ENCODE measurements around the gene COQ8A.

The COQ8A gene

DNA sequence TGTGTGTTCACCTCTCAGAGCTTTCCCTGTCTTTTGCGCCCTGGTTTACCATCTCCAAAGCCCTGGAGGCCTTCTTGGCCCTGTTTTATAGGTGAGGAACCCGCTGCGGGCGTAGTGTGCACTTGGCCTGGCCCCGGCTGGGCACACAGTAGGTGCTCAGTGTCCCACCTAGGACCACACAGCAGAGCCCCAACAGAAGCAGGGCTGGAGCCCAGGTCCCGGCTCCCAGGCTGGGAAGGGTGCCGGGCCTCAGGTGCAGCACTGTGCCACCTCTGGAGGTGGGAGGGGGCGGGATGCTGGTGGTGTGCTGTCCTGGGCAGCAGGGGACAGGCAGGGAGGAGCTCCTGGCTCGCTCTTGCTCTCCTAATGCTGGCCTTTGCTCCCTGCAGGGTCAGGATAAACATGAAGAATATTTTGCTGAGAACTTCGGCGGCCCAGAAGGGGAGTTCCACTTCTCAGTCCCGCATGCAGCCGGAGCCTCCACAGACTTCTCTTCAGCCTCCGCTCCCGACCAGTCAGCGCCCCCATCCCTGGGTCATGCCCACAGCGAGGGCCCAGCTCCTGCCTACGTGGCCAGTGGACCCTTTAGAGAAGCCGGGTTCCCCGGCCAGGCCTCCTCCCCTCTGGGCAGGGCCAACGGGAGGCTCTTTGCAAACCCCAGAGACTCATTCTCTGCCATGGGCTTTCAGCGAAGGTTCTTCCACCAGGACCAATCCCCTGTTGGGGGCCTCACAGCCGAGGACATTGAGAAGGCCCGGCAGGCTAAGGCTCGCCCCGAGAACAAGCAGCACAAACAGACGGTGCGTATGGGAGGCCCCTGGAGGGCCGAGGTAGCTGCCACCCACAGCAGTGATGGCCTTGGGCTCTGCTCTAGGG, 24.8 kb downstream of the COQ8A start:
- DNase-seq = no peak
- in situ Hi-C loops (cut with HindIII; ENCODE audit: low pct_ligation_motif_present, low pct_unique_long_range_greater_than_20kb, low sequenced_read_pairs) = no loop called here

DNA sequence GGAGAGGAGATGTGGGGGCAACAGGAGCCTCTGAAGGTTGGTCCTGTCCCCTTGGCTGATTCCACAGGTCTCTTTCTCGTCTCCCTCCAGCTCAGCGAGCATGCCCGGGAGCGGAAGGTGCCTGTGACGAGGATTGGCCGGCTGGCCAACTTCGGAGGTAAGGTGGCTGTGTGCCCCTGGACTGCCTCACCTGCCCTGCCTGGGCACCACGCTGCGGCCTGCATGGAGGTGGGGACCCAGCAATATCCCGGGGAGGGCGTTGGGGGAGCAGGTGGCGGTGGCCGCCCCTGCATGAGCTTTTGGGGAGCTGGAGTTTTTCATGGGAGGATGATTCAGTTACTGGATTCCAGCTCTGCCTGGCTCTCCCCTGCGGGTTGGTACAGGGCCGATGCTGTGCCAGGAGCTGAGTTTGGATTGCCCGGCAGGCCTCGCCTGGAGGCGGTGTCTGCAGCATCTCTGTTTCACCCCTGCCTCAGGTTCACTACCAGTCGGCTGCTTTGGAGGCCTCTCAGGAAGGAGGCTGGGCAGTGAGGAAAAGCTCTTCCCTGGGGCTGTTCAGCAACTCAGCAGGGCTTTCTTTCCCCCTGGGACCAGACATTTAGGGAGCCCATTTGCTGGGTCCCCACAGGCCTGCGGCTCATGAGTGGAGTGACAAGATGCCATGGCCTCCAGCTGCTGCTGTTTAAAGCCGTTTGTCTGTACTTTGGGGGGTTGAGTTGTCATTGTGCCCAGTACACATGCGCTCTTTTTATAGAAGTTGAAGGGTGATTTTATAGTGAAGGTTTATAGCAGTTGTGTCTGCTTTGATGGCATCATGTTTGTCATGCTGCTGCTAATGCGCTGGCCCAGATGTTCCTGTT, 25.7 kb downstream of the COQ8A start:
- no peak for DNase-seq
- in situ Hi-C loops (cut with HindIII; ENCODE audit: low pct_ligation_motif_present, low pct_unique_long_range_greater_than_20kb, low sequenced_read_pairs) = no loop called here

DNA sequence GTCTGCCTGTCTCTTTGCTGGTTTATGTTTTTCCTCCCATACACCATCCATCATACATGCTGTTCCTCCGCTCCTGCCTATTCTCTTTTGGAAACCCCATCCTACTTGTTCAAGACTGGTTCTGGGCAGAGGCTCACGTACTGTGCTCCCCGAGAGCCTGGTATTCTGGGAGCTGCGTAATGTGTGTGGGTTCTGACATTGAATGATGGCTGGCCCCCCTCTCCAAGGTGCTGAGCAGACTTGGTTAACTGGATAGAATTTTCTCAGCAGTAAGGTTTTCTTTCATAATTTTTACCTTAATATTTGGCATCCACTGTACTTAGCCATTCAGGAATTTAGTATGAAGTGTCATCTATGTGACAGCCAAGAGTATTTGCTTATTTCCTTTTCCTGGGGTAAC, 26.6 kb downstream of the COQ8A start:
- in situ Hi-C loops (cut with HindIII; ENCODE audit: low pct_ligation_motif_present, low pct_unique_long_range_greater_than_20kb, low sequenced_read_pairs) = no loop called here
- no peak for DNase-seq

DNA sequence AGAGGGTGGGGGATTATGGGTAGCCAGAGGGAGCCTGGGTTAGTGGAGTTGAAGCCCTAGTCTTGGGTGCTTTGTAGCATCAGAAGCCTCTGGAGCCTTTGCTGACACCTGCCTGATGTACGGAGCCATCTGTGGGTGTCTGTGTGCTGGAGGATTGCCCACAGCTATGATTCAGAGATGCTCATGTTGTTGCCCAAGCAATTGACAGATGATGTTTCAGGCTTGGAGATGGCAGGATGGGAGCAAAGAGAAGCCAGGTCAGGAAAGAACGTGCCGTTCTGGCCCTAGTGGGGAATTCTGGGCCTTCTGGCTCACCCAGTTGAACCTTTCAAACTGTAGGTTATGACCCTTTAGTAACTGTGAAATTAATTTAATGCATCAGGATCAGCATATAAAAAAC, 27.6 kb downstream of the COQ8A start:
- in situ Hi-C loops (cut with HindIII; ENCODE audit: low pct_ligation_motif_present, low pct_unique_long_range_greater_than_20kb, low sequenced_read_pairs) = no loop called here
- DNase-seq = no peak

DNA sequence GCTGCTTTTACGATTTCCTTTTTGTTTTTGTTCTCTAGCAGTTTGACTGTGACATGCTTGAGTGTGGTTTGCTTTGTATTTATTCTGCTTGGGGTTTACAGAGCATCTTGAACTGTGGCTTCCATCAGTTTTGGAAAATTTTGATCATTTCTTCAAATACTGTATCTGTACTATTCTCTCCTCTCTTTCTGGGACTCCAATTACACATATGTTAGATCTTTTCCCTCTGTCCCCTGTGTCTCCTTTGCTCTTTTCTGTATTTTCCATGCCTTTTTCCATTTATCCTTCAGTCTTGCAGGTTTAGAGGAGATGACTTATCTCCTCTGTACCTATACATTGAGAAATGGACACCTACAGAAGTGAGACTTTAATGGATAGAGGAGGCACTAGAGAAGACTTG, 31.7 kb downstream of the COQ8A start:
- no peak for DNase-seq
- in situ Hi-C loops (cut with HindIII; ENCODE audit: low pct_ligation_motif_present, low pct_unique_long_range_greater_than_20kb, low sequenced_read_pairs) = no loop called here

DNA sequence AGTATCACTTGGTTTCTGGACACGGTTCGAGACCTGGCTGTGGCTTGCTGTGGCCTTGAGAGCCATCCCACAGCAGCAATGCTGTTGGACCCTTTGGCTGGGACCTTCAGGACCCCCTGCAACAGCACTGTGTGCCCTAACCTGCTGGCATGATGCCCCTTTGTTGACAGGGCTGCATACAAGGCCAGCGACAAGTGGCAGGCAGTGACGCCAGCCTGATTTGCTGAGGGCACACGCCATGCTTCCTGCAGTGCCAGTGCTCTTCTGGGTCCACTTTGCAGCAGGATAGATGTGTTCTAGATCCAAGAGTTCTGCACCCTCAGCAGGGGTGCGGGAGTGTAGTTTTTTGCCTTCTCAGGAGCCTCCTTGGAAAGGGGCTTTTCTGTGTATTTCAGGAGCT, 32.8 kb downstream of the COQ8A start:
- in situ Hi-C loops (cut with HindIII; ENCODE audit: low pct_ligation_motif_present, low pct_unique_long_range_greater_than_20kb, low sequenced_read_pairs) = no loop called here

DNA sequence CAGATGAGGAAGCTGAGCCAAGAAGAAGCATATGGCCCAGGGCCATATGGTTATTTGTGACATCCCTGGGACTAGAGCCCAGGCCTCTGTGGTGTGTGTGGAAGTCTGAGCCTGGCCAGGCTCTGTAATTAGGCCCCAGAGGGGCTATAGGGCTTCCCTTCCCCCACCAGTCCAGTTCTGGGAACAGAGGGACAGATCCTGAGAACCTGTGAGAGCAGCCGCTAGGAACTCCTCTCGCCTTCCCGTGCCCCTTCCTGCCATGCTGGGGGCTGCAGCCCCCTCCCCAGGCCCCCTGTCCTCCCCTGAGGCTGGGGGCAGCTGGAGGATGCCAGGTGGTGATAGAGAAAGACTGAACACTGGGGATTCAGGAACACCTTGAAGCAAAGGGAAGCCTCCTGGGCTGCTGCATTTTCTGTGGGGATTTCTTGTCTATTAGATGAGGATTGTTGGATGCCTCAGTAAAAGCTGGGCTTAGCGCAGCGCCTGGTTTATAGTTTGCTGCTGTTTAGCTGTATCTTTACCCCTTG, 33.3 kb downstream of the COQ8A start:
- in situ Hi-C loops (cut with HindIII; ENCODE audit: low pct_ligation_motif_present, low pct_unique_long_range_greater_than_20kb, low sequenced_read_pairs) = no loop called here
- no peak for DNase-seq

More for the DNA sequence above, 32.8 kb downstream of the COQ8A start:
- DNase-seq = no peak

DNA sequence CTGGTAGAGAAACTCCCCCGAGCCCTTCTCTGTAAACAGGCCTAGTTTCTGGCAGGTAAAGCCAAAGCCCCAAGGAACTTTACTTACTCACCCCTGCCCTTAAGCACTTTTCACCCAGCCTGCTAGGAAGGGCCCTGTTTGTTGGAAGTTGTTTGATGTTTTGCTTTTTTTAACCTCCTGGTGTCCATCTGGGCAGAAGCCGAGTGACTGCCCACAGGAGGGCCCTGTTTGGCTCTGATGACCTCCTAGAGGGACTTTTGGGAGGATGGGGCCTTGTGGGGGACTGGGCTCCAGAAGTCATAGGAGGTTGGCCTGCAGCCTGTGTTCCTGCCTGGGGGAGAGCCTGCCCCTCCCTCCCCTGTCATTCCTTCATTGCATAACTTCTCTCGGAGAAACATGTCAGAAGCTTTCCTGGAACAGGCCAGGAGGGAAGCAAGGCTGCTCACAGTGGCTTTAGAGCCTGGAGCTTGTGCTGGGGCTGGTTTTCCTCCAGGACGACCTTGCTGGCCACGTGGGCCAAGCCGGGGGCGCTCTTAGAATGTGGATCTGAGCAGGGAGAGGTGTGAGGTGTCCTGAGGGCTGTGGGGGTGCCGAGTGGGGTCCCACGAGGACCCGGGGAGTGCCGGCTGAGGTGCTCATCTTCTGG, 33.9 kb downstream of the COQ8A start:
- in situ Hi-C loops (cut with HindIII; ENCODE audit: low pct_ligation_motif_present, low pct_unique_long_range_greater_than_20kb, low sequenced_read_pairs) = no loop called here
- DNase-seq = no peak

DNA sequence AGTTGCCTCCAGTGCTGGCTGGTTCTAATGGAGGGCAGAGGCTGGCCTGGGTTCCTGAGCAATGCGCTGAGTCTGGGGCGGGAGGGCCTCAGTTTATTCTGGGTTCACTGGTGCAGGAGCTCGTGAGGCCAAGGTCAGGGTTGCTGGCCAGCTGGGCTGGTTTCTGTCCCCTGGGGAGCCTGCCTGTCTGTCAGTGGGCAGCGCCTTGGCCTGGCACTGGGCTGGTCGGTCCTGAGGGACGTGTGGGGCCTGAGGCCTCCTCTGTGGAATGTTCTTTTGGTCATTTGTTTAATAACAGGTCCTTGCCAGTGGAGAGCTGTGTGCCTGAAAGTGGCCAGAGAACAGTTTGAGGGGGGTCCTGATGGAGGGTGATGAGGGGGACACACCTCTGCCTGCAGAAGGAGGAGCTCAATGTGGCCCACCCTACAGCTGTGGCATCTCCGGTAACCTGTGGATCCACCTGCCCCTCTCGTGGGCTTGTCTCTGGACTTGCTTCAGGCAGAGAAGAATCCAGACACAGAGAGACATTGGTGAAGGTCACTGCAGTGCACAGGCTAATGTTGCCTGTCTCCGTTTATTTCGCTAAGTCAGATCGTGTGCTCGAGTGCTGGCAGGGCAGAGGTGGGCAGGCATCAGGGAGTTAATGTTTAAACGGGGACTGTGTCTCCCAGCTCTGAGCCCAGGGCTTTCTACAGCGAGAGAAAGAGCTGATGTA, 34.6 kb downstream of the COQ8A start:
- DNase-seq = peak; percentile 22
- in situ Hi-C loops (cut with HindIII; ENCODE audit: low pct_ligation_motif_present, low pct_unique_long_range_greater_than_20kb, low sequenced_read_pairs) = no loop called here

DNA sequence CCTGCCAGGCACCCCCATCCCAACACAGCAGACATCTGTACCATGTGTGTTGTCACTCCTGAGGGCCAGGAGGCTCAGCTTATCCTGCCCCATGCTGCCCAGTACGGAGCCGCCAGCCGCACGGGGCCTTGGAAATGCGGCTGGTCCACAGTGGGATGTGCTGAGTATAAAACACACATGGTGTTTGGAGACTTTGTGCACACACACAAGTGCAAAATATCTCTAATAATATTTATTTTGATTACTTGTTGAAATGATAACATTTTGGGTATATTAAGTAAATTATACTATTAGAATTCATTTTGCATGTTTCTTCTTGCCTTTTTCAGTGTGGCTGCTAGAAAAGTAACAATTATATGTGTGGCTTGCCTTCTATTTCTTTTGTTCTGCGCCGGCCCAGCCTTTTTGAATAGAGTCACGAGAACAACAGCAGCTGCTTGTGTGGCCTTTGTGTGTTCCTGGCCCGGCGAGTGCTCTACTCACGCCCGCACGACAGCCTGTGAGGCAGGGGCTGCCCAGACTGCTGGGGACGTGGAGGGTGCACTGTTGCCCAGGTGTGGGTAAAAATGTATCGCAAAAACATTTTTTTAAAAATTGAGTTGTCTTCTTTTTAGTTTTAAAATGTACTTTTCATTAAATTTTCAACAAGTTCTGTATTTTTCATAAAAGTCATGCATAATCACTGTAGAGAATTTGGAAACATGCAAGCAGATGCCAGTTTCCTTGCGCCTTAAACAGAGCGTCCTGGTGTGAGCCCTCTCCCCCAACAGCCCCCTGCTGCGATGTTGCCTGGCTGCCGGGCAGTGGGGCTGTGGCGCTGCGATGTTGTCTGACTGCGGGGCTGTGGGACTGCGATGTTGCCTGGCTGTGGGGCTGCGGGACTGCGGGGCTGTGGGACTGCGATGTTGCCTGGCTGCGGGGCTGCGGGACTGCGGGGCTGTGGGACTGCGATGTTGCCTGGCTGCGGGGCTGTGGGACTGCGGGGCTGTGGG, 35.5 kb downstream of the COQ8A start:
- in situ Hi-C loops (cut with HindIII; ENCODE audit: low pct_ligation_motif_present, low pct_unique_long_range_greater_than_20kb, low sequenced_read_pairs) = no loop called here
- no peak for DNase-seq

DNA sequence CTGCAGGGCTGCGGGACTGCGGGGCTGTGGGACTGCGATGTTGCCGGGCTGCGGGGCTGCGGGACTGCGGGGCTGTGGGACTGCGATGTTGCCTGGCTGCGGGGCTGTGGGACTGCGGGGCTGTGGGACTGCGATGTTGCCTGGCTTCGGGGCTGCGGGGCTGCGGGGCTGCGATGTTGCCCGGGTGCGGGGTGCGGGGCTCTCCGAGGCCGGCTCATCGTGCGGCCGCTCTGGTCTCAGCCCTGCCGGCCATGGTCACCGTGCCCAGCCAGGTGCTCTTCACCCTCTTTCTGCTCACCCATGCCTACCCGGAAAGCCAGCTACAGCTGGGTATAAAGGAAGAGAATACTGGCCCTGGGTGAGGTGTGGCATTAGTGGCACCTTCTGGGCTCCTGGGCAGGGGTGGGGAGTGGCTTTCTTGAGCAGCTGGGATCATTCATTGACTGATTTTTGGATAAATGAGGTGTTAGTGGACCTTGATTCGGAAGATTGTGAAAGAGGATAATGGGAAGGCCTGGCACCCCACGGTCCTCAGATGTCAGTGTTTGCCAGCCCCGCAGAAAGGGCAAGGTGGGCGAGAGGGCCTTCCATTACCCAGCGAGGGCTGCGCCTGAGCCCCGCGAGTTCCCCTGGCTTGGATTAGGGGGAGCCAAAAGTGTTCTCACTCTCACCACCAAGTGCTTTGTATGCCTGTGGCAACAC, 36.3 kb downstream of the COQ8A start:
- in situ Hi-C loops (cut with HindIII; ENCODE audit: low pct_ligation_motif_present, low pct_unique_long_range_greater_than_20kb, low sequenced_read_pairs) = no loop called here
- DNase-seq = no peak

DNA sequence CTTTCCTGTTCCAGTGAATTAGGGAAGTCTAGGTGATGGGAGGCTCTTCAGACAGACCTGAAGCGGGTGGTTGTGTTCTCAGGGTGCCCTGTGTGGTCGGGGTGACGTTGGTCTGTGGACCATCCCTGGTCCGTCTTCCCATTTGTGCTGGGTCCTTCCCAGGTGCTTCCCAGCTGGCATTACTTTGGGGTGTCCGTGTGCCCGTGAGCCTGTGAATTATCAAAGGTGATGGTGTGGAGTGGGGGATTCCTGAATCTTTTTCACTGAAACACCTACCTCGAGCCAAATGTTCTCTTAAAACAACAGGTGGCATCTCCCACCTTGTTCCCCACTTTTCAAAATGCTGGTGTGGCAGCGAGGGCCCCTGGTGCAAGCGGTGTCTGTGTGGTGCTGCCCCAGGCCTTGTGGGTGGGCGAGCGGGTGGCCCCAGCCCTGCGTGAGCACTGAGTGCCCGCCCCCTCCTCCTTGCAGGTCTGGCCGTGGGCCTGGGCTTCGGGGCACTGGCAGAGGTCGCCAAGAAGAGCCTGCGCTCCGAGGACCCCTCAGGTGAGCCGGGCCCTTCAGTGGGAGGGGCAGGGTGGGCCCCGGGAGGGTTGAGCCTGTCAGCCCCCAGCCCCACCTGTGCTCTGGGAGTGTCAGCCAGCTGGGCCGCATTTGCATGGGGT, 37.0 kb downstream of the COQ8A start:
- DNase-seq = no peak
- in situ Hi-C loops (cut with HindIII; ENCODE audit: low pct_ligation_motif_present, low pct_unique_long_range_greater_than_20kb, low sequenced_read_pairs) = no loop called here

DNA sequence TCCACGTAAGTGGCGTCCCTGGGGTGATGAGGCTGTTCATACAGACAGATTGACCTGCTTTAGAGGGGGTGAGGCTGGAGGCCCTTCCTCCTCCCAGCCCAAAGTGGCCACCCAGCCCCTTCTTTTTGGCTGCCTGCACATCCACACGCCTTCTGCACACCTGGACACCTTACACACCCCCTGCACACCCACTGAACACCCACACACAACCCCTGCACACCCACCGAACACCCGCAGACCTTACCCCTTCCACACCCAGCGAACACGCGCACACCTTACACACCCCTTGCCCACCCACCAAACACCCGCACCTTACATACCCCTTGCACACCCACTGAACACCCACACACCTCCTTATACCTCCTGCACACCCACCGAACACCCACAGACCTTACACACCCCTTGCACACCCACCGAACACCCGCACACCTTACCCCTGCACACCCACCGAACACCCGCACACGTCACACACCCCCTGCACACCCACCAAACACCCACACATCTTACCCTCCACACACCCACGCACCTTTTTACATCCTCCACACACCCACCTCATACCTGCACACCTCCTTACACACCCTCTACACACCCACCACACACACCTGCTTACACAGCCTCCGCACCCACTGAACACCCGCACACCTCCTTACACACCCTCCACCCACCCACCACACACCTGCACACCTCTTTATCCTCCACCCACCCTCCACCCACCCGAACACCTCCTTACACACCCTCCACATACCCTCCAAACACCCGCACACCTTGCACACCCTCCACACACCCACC, 37.7 kb downstream of the COQ8A start:
- in situ Hi-C loops (cut with HindIII; ENCODE audit: low pct_ligation_motif_present, low pct_unique_long_range_greater_than_20kb, low sequenced_read_pairs) = no loop called here
- DNase-seq = no peak

DNA sequence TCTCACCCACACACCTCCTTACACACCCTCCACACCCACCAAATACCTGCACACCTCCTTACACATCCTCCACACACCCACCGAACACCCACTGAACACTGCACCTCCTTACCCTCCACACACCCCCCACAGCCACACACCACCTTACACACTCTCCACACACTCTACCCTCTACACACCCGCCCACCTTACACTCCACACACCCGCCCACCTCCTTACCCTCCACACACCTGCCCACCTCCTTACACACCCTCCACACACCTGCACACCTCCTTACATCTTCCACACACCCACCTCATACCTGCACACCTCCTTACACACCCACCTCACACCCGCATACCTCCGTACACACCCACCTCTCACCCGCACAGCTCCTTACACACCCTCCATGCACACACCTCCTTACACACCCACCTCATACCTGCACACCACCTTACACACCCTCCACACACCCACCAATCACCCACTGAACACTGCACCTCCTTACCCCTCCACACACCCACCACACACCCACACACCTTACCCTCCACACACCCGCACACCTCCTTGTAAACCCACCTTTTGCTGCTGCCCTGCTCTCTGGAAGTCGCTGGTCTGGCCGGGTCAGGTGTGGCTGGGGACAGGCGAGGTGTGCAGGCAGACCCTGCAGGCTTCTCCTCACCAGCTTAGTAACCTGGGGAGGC, 38.5 kb downstream of the COQ8A start:
- in situ Hi-C loops (cut with HindIII; ENCODE audit: low pct_ligation_motif_present, low pct_unique_long_range_greater_than_20kb, low sequenced_read_pairs) = no loop called here
- DNase-seq = no peak

DNA sequence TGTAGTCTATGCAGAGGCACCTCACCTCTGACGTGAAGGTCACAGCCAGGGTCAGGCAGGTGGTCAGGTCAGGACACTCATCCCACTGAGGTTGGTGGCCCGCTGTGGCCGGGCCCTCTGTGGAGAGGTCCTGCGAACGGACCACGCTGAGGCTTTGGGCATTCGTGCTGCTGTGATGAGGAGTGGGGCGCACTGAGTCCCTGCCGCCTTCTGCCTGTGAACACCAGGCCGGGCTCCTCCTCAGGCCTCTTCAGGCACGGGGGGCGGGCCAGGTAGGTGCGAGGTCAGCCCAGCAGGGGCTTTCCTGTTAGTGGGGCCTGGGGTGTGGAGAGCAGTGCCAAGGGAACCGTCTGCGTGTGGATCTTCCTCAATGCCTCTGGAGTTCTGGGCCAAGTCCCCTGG, 39.0 kb downstream of the COQ8A start:
- in situ Hi-C loops (cut with HindIII; ENCODE audit: low pct_ligation_motif_present, low pct_unique_long_range_greater_than_20kb, low sequenced_read_pairs) = no loop called here
- no peak for DNase-seq

Measured in ACHN (cell line).